ENCODE results near the gene TLK2.
"Not testable (repeated sequence)": the region's sequence is repeated elsewhere in the genome, so short reads cannot be mapped to it uniquely, and the experiment has no call there.

Gene TLK2

GRCh38 chr17:62562656-62563055 is 84.0 kb downstream of the TLK2 start:
- DNase-seq, result no peak

GRCh38 chr17:62565817-62566216 is 87.2 kb downstream of the TLK2 start:
- no peak for DNase-seq

- DNase-seq, result peak; percentile 11
Observed at GRCh38 chr17:62566996-62567578, 88.5 kb downstream of the TLK2 start.

- DNase-seq, result no peak
Observed at GRCh38 chr17:62572488-62572887, 93.9 kb downstream of the TLK2 start.

- DNase-seq, result no peak
Observed at GRCh38 chr17:62572888-62573401, 94.3 kb downstream of the TLK2 start.

GRCh38 chr17:62573480-62574117 is 95.0 kb downstream of the TLK2 start:
- DNase-seq, result no peak

GRCh38 chr17:62576382-62576781 is 97.8 kb downstream of the TLK2 start:
- no peak for DNase-seq

GRCh38 chr17:62578757-62579487 is 100.3 kb downstream of the TLK2 start:
- no peak for DNase-seq

GRCh38 chr17:62580947-62581346 is 102.3 kb downstream of the TLK2 start:
- DNase-seq, result no peak

- DNase-seq, result no peak
Observed at GRCh38 chr17:62581764-62582163, 103.1 kb downstream of the TLK2 start.

GRCh38 chr17:62587554-62587953 is 108.9 kb downstream of the TLK2 start:
- DNase-seq, result no peak

- DNase-seq, result no peak
Observed at GRCh38 chr17:62588109-62588508, 109.5 kb downstream of the TLK2 start.

GRCh38 chr17:62591333-62591732 is 112.7 kb downstream of the TLK2 start:
- no peak for DNase-seq

- DNase-seq, result not testable (repeated sequence)
Observed at GRCh38 chr17:62591822-62592221, 113.2 kb downstream of the TLK2 start.

- no peak for DNase-seq
Observed at GRCh38 chr17:62592341-62593099, 113.9 kb downstream of the TLK2 start.

- no peak for DNase-seq
Observed at GRCh38 chr17:62595484-62595883, 116.9 kb downstream of the TLK2 start.

GRCh38 chr17:62596662-62597061 is 118.0 kb downstream of the TLK2 start:
- DNase-seq, result no peak

- no peak for DNase-seq
Observed at GRCh38 chr17:62597150-62597549, 118.5 kb downstream of the TLK2 start.

GRCh38 chr17:62597920-62598319 is 119.3 kb downstream of the TLK2 start:
- DNase-seq, result no peak

GRCh38 chr17:62599964-62600657 is 121.5 kb downstream of the TLK2 start:
- no peak for DNase-seq

- no peak for DNase-seq
Observed at GRCh38 chr17:62600805-62601204, 122.2 kb downstream of the TLK2 start.

GRCh38 chr17:62601471-62601870 is 122.8 kb downstream of the TLK2 start:
- DNase-seq, result no peak

GRCh38 chr17:62603783-62604182 is 125.2 kb downstream of the TLK2 start:
- DNase-seq, result not testable (repeated sequence)

All from inflammatory macrophage treated with lipopolysaccharide for 4 hours (primary cell).